HEK293 (cell line): Measurements from ENCODE around the gene RBM4.

Source experiments
- CTCF ChIA-PET: fragments of 350-600 bp; formaldehyde crosslinking; extraction: SDS; loops from one replicate; lab custom pipeline; 2021; ENCODE audit warnings: antibody characterized with exemption; lab: Yijun Ruan, JAX
- POLR2A ChIA-PET: fragments of 300-600 bp; formaldehyde crosslinking; extraction: SDS; loops from one replicate; lab custom pipeline; 2020; ENCODE audit warnings: antibody characterized with exemption, inconsistent platforms; lab: Yijun Ruan, JAX
- H3K27ac ChIP-seq: fragments of 200-500 bp; sonication (Bioruptor generic); 2 replicates; pipeline ENCODE4 v1.5.1; 2014; ENCODE audit warnings: low read depth, low read length, control low read depth, inconsistent platforms; ENCODE audit errors: extremely low read depth
- H3K36me3 ChIP-seq, 2 experiments: fragments of 200-500 bp in 1 of 2; sonication (Bioruptor generic) in 1 of 2; 1 replicate in 1 of 2; 2 replicates in 1 of 2; pipeline ENCODE4 v1.5.1; 2014 to 2017; ENCODE audit warnings: inconsistent platforms in 2 of 2, low read length in 2 of 2; ENCODE audit not compliant: control insufficient read depth in 2 of 2, insufficient read depth in 1 of 2
- H3K4me1 ChIP-seq: fragments of 200-500 bp; sonication (Bioruptor generic); 2 replicates; pipeline ENCODE4 v1.5.1; 2014; ENCODE audit warnings: mild to moderate bottlenecking, low read length, inconsistent platforms; ENCODE audit not compliant: control insufficient read depth, insufficient read depth
- H3K4me3 ChIP-seq: 2 replicates; pipeline ENCODE4 v1.5.1; 2011; ENCODE audit warnings: low read depth, mild to moderate bottlenecking, control low read depth, low read length, moderate library complexity
- H3K9me3 ChIP-seq: fragments of 200-500 bp; sonication (Bioruptor generic); 2 replicates; pipeline ENCODE4 v1.5.1; 2014; ENCODE audit warnings: low read depth, low read length, inconsistent platforms; ENCODE audit not compliant: control insufficient read depth, insufficient read depth
- OSR2 ChIP-seq: fragments of 450-650 bp; formaldehyde crosslinking; IDR thresholded peaks from 2 replicates; pipeline ENCODE4 v1.5.1; 2016; ENCODE audit warnings: missing biosample characterization, missing genetic modification characterization
- SP7 ChIP-seq: fragments of 450-650 bp; formaldehyde crosslinking; IDR thresholded peaks from 2 replicates; pipeline ENCODE4 v1.5.1; 2016; ENCODE audit warnings: missing biosample characterization, missing genetic modification characterization
- YY2 ChIP-seq: fragments of 450-650 bp; formaldehyde crosslinking; IDR thresholded peaks from 2 replicates; pipeline ENCODE4 v1.5.1; 2016; ENCODE audit warnings: missing biosample characterization, missing genetic modification characterization
- ZNF133 ChIP-seq: fragments of 450-650 bp; formaldehyde crosslinking; IDR thresholded peaks from 2 replicates; pipeline ENCODE4 v1.5.1; 2016; ENCODE audit warnings: missing biosample characterization, missing genetic modification characterization
- ZNF169 ChIP-seq: fragments of 450-650 bp; formaldehyde crosslinking; IDR thresholded peaks from 2 replicates; pipeline ENCODE4 v1.5.1; 2016; ENCODE audit warnings: missing biosample characterization, missing genetic modification characterization
- ZNF19 ChIP-seq: fragments of 450-650 bp; formaldehyde crosslinking; IDR thresholded peaks from 2 replicates; pipeline ENCODE4; 2016; ENCODE audit warnings: missing biosample characterization, missing genetic modification characterization, low read depth
- ZNF274 ChIP-seq, 2 experiments: fragments of 200-500 bp in 1 of 2; fragments of 450-650 bp in 1 of 2; sonication (Bioruptor generic) in 1 of 2; formaldehyde crosslinking in 1 of 2; IDR thresholded peaks; 2 replicates each; pipeline versions ENCODE4 v1.5.1 to v1.6.1; 2014 to 2016; ENCODE audit warnings: borderline replicate concordance in 1 of 2, inconsistent platforms in 1 of 2, low read length in 1 of 2, missing biosample characterization in 1 of 2, missing genetic modification characterization in 1 of 2
- ZNF350 ChIP-seq: fragments of 450-650 bp; formaldehyde crosslinking; IDR thresholded peaks from 2 replicates; pipeline ENCODE4 v1.5.0; 2017; ENCODE audit warnings: missing biosample characterization, mild to moderate bottlenecking, missing genetic modification characterization
- ZNF391 ChIP-seq: fragments of 450-650 bp; formaldehyde crosslinking; IDR thresholded peaks from 2 replicates; pipeline ENCODE4 v1.5.1; 2016; ENCODE audit warnings: low read depth, missing biosample characterization, missing genetic modification characterization, borderline replicate concordance
- ZNF394 ChIP-seq: fragments of 450-650 bp; formaldehyde crosslinking; IDR thresholded peaks from 2 replicates; pipeline ENCODE4 v1.5.1; 2016; ENCODE audit warnings: missing biosample characterization, missing genetic modification characterization, mild to moderate bottlenecking, moderate library complexity, borderline replicate concordance
- ZNF404 ChIP-seq: fragments of 450-650 bp; formaldehyde crosslinking; IDR thresholded peaks from 2 replicates; pipeline ENCODE4 v1.5.1; 2017; ENCODE audit warnings: missing biosample characterization, missing genetic modification characterization
- ZNF473 ChIP-seq: fragments of 450-650 bp; formaldehyde crosslinking; IDR thresholded peaks from 2 replicates; pipeline ENCODE4 v1.5.1; 2017; ENCODE audit warnings: missing biosample characterization, missing genetic modification characterization
- ZNF521 ChIP-seq: fragments of 450-650 bp; formaldehyde crosslinking; IDR thresholded peaks from 2 replicates; pipeline ENCODE4 v1.5.1; 2017; ENCODE audit warnings: missing biosample characterization, mild to moderate bottlenecking, missing genetic modification characterization
- ZNF658 ChIP-seq: fragments of 450-650 bp; formaldehyde crosslinking; IDR thresholded peaks from 2 replicates; pipeline ENCODE4; 2016; ENCODE audit warnings: missing biosample characterization, missing genetic modification characterization
- ZNF776 ChIP-seq: fragments of 450-650 bp; formaldehyde crosslinking; IDR thresholded peaks from 2 replicates; pipeline ENCODE4 v1.5.0; 2017; ENCODE audit warnings: missing biosample characterization, missing genetic modification characterization, borderline replicate concordance
- ZNF785 ChIP-seq: fragments of 450-650 bp; formaldehyde crosslinking; IDR thresholded peaks from 2 replicates; pipeline ENCODE4 v1.5.1; 2016; ENCODE audit warnings: missing biosample characterization, missing genetic modification characterization
- ZNF791 ChIP-seq: fragments of 450-650 bp; formaldehyde crosslinking; IDR thresholded peaks from 2 replicates; pipeline ENCODE4 v1.5.1; 2016; ENCODE audit warnings: missing biosample characterization, missing genetic modification characterization
- ZNF843 ChIP-seq: fragments of 450-650 bp; formaldehyde crosslinking; IDR thresholded peaks from 2 replicates; pipeline ENCODE4 v1.5.1; 2016; ENCODE audit warnings: missing biosample characterization, missing genetic modification characterization
- TF ChIP-seq, protein P1 (sequence below): fragments of 450-650 bp; formaldehyde crosslinking; IDR thresholded peaks from 2 replicates; pipeline ENCODE4 v1.5.1; 2016; ENCODE audit warnings: missing biosample characterization, missing genetic modification characterization
- TF ChIP-seq, protein P2 (sequence below): fragments of 450-650 bp; formaldehyde crosslinking; IDR thresholded peaks from 2 replicates; pipeline ENCODE4 v1.5.1; 2016; ENCODE audit warnings: missing biosample characterization, missing genetic modification characterization
- TF ChIP-seq, protein P3 (sequence below): fragments of 450-650 bp; formaldehyde crosslinking; IDR thresholded peaks from 2 replicates; pipeline ENCODE4 v1.5.1; 2016; ENCODE audit warnings: missing biosample characterization, missing genetic modification characterization
- TF ChIP-seq, protein P4 (sequence below): fragments of 450-650 bp; formaldehyde crosslinking; IDR thresholded peaks from 2 replicates; pipeline ENCODE4; 2016; ENCODE audit warnings: missing biosample characterization, missing genetic modification characterization
- TF ChIP-seq, protein P5 (sequence below): fragments of 450-650 bp; formaldehyde crosslinking; IDR thresholded peaks from 2 replicates; pipeline ENCODE4 v1.5.1; 2016; ENCODE audit warnings: missing biosample characterization, missing genetic modification characterization

RBM4 gene

DNA sequence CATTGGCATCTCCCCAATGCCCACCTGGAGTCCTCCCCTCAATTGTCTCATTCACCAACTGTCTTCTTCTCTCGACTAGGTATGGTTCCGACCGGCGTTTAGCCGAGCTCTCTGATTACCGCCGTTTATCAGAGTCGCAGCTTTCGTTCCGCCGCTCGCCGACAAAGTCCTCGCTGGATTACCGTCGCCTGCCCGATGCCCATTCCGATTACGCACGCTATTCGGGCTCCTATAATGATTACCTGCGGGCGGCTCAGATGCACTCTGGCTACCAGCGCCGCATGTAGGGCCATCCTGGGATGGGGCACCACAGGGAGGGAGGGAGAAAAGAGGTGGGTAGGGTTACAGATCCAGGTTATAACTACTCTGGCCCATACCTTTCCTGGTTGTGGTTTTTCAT lies 12.1 kb upstream of the RBM4 start:
- TF ChIP-seq ZNF19 (no peak), OSR2 (tag by site-specific recombination) (no peak), ZNF350 (no peak), ZNF658 (no peak), ZNF391 (no peak), ZNF274 (IDR thresholded peaks at IDR 0.05; ENCODE audit: low read length) (no peak), ZNF274 (tag by site-specific recombination; IDR thresholded peaks at IDR 0.05; ENCODE audit: borderline replicate concordance) (no peak), YY2 (tag by site-specific recombination) (no peak), ZNF791 (tag by site-specific recombination) (no peak)
- TF ChIP-seq, protein P1, sequence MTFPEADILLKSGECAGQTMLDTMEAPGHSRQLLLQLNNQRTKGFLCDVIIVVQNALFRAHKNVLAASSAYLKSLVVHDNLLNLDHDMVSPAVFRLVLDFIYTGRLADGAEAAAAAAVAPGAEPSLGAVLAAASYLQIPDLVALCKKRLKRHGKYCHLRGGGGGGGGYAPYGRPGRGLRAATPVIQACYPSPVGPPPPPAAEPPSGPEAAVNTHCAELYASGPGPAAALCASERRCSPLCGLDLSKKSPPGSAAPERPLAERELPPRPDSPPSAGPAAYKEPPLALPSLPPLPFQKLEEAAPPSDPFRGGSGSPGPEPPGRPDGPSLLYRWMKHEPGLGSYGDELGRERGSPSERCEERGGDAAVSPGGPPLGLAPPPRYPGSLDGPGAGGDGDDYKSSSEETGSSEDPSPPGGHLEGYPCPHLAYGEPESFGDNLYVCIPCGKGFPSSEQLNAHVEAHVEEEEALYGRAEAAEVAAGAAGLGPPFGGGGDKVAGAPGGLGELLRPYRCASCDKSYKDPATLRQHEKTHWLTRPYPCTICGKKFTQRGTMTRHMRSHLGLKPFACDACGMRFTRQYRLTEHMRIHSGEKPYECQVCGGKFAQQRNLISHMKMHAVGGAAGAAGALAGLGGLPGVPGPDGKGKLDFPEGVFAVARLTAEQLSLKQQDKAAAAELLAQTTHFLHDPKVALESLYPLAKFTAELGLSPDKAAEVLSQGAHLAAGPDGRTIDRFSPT (tag by site-specific recombination) = no peak
- ChIA-PET CTCF (no interaction called here), POLR2A (interaction anchor here (2.7 to 7.0 kb wide), 3 partner anchors 9 to 12 kb away, joined by 15 to 42 read pairs (median 33); partner anchors contain the start of genes RBM14 and RBM4)
- H3K9me3 ChIP-seq = no peaks in the 10 kb centered on the region
- no peaks in the 10 kb centered on the region for H3K4me1 ChIP-seq
- peaks cover 10 to 93% of the 10 kb centered on the region in 2 experiments; a peak in 2 of 3 replicates for H3K36me3 ChIP-seq
- H3K4me3 ChIP-seq = no peak overlapping the region
- H3K27ac ChIP-seq = no peak overlapping the region

DNA sequence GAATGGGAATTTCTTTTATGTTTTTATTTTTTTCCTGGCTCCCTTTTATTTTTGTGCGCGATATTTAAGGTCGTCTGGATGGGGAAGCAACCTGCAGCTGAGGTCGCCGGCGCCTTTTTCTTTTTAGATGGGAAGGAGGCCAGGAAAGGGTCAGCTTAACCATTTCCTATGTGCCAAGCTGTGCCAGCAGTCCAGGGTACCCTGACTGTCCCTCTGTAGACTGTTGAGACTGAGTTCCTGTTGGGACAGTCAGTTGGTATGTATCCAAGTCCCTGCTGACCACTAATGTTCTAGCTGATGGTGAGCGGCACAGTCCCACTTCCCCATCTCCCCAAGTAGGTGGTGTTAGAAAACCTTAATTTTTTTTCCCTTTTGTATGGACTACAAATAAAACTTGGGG lies 11.6 kb upstream of the RBM4 start:
- Histone ChIP-seq H3K4me1 (no peaks in the 10 kb centered on the region), H3K36me3 (peaks cover 5 to 93% of the 10 kb centered on the region in 2 experiments; a peak in 2 of 3 replicates), H3K9me3 (no peaks in the 10 kb centered on the region), H3K27ac (no peak overlapping the region), H3K4me3 (no peak overlapping the region)
- ChIA-PET CTCF (interaction anchor here (0.7 kb wide), 1 partner anchor 10 kb away, joined by 3 read pairs; no protein-coding TSS in a partner anchor), POLR2A (interaction anchor here (5.1 to 7.0 kb wide), 2 partner anchors 10 to 11 kb away, joined by 33 to 42 read pairs; partner anchors contain the start of genes RBM14 and RBM4)
- TF ChIP-seq, protein P2, sequence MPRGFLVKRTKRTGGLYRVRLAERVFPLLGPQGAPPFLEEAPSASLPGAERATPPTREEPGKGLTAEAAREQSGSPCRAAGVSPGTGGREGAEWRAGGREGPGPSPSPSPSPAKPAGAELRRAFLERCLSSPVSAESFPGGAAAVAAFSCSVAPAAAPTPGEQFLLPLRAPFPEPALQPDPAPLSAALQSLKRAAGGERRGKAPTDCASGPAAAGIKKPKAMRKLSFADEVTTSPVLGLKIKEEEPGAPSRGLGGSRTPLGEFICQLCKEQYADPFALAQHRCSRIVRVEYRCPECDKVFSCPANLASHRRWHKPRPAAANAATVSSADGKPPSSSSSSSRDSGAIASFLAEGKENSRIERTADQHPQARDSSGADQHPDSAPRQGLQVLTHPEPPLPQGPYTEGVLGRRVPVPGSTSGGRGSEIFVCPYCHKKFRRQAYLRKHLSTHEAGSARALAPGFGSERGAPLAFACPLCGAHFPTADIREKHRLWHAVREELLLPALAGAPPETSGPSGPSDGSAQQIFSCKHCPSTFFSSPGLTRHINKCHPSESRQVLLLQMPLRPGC (tag by site-specific recombination) = no peak
- TF ChIP-seq, protein P3, sequence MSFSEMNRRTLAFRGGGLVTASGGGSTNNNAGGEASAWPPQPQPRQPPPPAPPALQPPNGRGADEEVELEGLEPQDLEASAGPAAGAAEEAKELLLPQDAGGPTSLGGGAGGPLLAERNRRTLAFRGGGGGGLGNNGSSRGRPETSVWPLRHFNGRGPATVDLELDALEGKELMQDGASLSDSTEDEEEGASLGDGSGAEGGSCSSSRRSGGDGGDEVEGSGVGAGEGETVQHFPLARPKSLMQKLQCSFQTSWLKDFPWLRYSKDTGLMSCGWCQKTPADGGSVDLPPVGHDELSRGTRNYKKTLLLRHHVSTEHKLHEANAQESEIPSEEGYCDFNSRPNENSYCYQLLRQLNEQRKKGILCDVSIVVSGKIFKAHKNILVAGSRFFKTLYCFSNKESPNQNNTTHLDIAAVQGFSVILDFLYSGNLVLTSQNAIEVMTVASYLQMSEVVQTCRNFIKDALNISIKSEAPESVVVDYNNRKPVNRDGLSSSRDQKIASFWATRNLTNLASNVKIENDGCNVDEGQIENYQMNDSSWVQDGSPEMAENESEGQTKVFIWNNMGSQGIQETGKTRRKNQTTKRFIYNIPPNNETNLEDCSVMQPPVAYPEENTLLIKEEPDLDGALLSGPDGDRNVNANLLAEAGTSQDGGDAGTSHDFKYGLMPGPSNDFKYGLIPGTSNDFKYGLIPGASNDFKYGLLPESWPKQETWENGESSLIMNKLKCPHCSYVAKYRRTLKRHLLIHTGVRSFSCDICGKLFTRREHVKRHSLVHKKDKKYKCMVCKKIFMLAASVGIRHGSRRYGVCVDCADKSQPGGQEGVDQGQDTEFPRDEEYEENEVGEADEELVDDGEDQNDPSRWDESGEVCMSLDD (tag by site-specific recombination) = no peak
- no peak for TF ChIP-seq ZNF169
- no peak for TF ChIP-seq ZNF776
- TF ChIP-seq ZNF274 (IDR thresholded peaks at IDR 0.05; ENCODE audit: low read length) = no peak
- no peak for TF ChIP-seq ZNF274 (tag by site-specific recombination; IDR thresholded peaks at IDR 0.05; ENCODE audit: borderline replicate concordance)
- TF ChIP-seq, protein P4, sequence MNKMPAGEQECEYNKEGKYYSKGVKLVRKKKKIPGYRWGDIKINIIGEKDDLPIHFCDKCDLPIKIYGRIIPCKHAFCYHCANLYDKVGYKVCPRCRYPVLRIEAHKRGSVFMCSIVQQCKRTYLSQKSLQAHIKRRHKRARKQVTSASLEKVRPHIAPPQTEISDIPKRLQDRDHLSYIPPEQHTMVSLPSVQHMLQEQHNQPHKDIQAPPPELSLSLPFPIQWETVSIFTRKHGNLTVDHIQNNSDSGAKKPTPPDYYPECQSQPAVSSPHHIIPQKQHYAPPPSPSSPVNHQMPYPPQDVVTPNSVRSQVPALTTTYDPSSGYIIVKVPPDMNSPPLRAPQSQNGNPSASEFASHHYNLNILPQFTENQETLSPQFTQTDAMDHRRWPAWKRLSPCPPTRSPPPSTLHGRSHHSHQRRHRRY (tag by site-specific recombination) = no peak
- no peak for TF ChIP-seq OSR2 (tag by site-specific recombination)
- no peak for TF ChIP-seq ZNF404 (tag by site-specific recombination)
- no peak for TF ChIP-seq ZNF133 (tag by site-specific recombination)
- TF ChIP-seq SP7 (tag by site-specific recombination) = no peak
- TF ChIP-seq, protein P5, sequence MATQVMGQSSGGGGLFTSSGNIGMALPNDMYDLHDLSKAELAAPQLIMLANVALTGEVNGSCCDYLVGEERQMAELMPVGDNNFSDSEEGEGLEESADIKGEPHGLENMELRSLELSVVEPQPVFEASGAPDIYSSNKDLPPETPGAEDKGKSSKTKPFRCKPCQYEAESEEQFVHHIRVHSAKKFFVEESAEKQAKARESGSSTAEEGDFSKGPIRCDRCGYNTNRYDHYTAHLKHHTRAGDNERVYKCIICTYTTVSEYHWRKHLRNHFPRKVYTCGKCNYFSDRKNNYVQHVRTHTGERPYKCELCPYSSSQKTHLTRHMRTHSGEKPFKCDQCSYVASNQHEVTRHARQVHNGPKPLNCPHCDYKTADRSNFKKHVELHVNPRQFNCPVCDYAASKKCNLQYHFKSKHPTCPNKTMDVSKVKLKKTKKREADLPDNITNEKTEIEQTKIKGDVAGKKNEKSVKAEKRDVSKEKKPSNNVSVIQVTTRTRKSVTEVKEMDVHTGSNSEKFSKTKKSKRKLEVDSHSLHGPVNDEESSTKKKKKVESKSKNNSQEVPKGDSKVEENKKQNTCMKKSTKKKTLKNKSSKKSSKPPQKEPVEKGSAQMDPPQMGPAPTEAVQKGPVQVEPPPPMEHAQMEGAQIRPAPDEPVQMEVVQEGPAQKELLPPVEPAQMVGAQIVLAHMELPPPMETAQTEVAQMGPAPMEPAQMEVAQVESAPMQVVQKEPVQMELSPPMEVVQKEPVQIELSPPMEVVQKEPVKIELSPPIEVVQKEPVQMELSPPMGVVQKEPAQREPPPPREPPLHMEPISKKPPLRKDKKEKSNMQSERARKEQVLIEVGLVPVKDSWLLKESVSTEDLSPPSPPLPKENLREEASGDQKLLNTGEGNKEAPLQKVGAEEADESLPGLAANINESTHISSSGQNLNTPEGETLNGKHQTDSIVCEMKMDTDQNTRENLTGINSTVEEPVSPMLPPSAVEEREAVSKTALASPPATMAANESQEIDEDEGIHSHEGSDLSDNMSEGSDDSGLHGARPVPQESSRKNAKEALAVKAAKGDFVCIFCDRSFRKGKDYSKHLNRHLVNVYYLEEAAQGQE (tag by site-specific recombination) = no peak
- no peak for TF ChIP-seq ZNF843 (tag by site-specific recombination)
- no peak for TF ChIP-seq ZNF785 (tag by site-specific recombination)
- no peak for TF ChIP-seq ZNF521 (tag by site-specific recombination)
- TF ChIP-seq ZNF394 (tag by site-specific recombination) = no peak
- no peak for TF ChIP-seq ZNF473 (tag by site-specific recombination)
